Measurements from ENCODE around the gene WWTR1. TPM values are rescaled to one million over a fixed set of nuclear protein-coding genes. Genes with fewer than 3 reads are reported as not detected.
A peak's percentile ranks its signal among the peaks of the same experiment; 100 is the strongest.

WWTR1 gene
- total RNA-seq, 1 donor from 2014 or later: 282 TPM

DNA sequence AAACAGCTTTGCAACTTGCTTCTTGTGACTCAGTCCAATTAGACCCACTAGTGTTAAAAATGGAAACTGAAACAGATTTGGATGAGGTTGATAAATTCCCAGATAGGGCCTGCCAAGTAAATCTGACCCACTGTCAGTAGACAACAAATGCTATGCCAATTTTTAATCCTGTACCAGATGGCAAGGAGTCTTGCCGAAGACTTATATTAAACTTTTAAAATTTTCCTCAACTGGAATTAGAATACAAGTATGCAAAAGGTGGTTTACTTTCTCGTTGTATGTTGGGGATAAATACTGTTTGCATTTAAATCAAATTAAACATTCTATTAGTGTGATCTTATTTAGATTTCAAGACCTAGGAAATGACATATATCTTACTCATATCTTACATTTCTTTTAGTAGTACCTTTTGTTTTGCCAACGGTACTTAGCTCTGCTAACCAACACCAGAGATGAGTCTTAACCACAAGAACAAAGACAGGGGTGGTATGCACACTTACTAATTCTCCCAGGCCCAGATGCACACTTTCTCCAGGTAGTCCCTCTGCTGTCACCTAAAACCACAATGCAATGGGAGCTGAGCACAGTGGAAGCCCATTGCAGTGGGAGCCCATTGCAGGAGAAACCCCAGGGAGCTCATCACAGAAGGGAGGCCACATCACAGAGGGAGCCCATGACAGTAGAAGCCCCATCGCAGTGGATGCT, 77.8 kb downstream of the WWTR1 start:
- DNase-seq (ENCODE audit: low spot score in 2 of 2): no peak
- peak overlapping the region; percentile 93 to 94 for H3K27ac ChIP-seq
- no peaks in the 10 kb centered on the region for H3K27me3 ChIP-seq
- H3K36me3 ChIP-seq: no peaks in the 10 kb centered on the region
- H3K4me1 ChIP-seq: peaks cover 12 to 70% of the 10 kb centered on the region in 2 donors
- H3K9me3 ChIP-seq: no peaks in the 10 kb centered on the region
- TF ChIP-seq, protein P1, sequence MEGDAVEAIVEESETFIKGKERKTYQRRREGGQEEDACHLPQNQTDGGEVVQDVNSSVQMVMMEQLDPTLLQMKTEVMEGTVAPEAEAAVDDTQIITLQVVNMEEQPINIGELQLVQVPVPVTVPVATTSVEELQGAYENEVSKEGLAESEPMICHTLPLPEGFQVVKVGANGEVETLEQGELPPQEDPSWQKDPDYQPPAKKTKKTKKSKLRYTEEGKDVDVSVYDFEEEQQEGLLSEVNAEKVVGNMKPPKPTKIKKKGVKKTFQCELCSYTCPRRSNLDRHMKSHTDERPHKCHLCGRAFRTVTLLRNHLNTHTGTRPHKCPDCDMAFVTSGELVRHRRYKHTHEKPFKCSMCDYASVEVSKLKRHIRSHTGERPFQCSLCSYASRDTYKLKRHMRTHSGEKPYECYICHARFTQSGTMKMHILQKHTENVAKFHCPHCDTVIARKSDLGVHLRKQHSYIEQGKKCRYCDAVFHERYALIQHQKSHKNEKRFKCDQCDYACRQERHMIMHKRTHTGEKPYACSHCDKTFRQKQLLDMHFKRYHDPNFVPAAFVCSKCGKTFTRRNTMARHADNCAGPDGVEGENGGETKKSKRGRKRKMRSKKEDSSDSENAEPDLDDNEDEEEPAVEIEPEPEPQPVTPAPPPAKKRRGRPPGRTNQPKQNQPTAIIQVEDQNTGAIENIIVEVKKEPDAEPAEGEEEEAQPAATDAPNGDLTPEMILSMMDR (IDR thresholded peaks at IDR 0.05): no peak
- intact Hi-C loops (cut with DNase I): loop anchor here (5.0 kb wide), 2 partner anchors 48 to 568 kb away; no protein-coding TSS in a partner anchor
- H3K4me3 ChIP-seq: no peak overlapping the region

DNA sequence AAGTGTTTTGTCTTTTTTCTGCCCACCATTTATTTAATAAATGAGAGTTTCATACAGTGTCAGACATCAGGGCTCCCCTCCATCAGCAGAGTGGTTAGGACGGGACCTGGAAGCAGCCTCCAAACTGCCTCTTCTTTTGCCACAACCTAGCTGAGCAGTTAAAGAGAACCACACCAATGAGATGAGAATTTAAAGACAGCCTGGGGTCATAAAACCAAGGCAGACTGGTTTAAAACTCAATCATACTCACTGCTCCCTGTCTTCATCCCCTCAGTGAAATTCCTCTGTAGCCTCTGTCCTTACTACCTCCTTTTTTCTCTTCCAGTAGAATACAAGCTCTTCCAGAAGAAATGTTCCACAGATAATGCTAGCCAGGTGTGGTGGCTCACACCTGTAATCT, 78.7 kb downstream of the WWTR1 start:
- Histone ChIP-seq H3K36me3 (no peaks in the 10 kb centered on the region), H3K27ac (peak overlapping the region; percentile 93 to 94), H3K4me1 (peaks cover 12 to 78% of the 10 kb centered on the region in 2 donors), H3K27me3 (no peaks in the 10 kb centered on the region), H3K9me3 (no peaks in the 10 kb centered on the region), H3K4me3 (no peak overlapping the region)
- intact Hi-C loops (cut with DNase I): loop anchor here (5.0 kb wide), 2 partner anchors 47 to 567 kb away; no protein-coding TSS in a partner anchor
- no peak for DNase-seq (ENCODE audit: low spot score in 2 of 2)
- TF ChIP-seq, protein P1 (IDR thresholded peaks at IDR 0.05): no peak

GRCh38 chr3:149577801-149578200, 80.0 kb downstream of the WWTR1 start:
- Histone ChIP-seq H3K36me3 (no peaks in the 10 kb centered on the region), H3K9me3 (no peaks in the 10 kb centered on the region), H3K27ac (peak overlapping the region; percentile 93 to 94), H3K4me3 (no peak overlapping the region), H3K4me1 (peaks cover 9 to 81% of the 10 kb centered on the region in 2 donors), H3K27me3 (no peaks in the 10 kb centered on the region)
- no peak for DNase-seq (ENCODE audit: low spot score in 2 of 2)
- TF ChIP-seq, protein P1 (IDR thresholded peaks at IDR 0.05): no peak
- intact Hi-C loops (cut with DNase I): loop anchor here (2.0 to 5.0 kb wide), 3 partner anchors 19 to 566 kb away; no protein-coding TSS in a partner anchor

- H3K36me3 ChIP-seq: no peaks in the 10 kb centered on the region
- H3K9me3 ChIP-seq: no peaks in the 10 kb centered on the region
- intact Hi-C loops (cut with DNase I): loop anchor here (2.0 to 5.0 kb wide), 4 partner anchors 21 to 564 kb away; no protein-coding TSS in a partner anchor
- TF ChIP-seq, protein P1 (IDR thresholded peaks at IDR 0.05): no peak
- no peaks in the 10 kb centered on the region for H3K27me3 ChIP-seq
- peak overlapping the region; percentile 93 to 94 for H3K27ac ChIP-seq
- peaks cover 16 to 83% of the 10 kb centered on the region in 2 donors for H3K4me1 ChIP-seq
- DNase-seq (ENCODE audit: low spot score in 2 of 2): peak in 1 of 2 donors; percentile 84
- H3K4me3 ChIP-seq: peak overlapping the region in 1 of 2 donors; percentile 35
Observed at GRCh38 chr3:149575961-149576564, 81.8 kb downstream of the WWTR1 start.

GRCh38 chr3:149575213-149575960, 82.4 kb downstream of the WWTR1 start:
- peak overlapping the region in 1 of 2 donors; percentile 35 for H3K4me3 ChIP-seq

More at GRCh38 chr3:149575213-149575960, 82.4 kb downstream of the WWTR1 start:
- no peaks in the 10 kb centered on the region for H3K9me3 ChIP-seq
- TF ChIP-seq, protein P1 (IDR thresholded peaks at IDR 0.05): no peak
- peaks cover 16 to 81% of the 10 kb centered on the region in 2 donors for H3K4me1 ChIP-seq
- H3K27ac ChIP-seq: peak overlapping the region; percentile 93 to 94
- DNase-seq (ENCODE audit: low spot score in 2 of 2): peak; percentile 21 to 93
- intact Hi-C loops (cut with DNase I): loop anchor here (2.0 to 5.0 kb wide), 3 partner anchors 27 to 563 kb away; no protein-coding TSS in a partner anchor
- H3K27me3 ChIP-seq: no peaks in the 10 kb centered on the region
- H3K36me3 ChIP-seq: no peaks in the 10 kb centered on the region

All from ascending aorta (tissue), 2 donors.